Spinal cord (tissue), 10 donors: ENCODE measurements around the gene CNTN5. TPM values are rescaled to one million over a fixed set of nuclear protein-coding genes. Genes with fewer than 3 reads are reported as not detected.
"Not testable (repeated sequence)": the region's sequence is repeated elsewhere in the genome, so short reads cannot be mapped to it uniquely, and the experiment has no call there.

Experiments
- DNase-seq, 6 donors: peaks; one replicate each; pipeline versions ENCODE4 v3.0.0 to v3.0.0-alpha.2; 2013 to 2015; ENCODE audit warnings: low spot score in 6 of 6, low read depth in 4 of 6
- H3K27ac ChIP-seq: one replicate; pipeline ENCODE4 v1.5.1; 2013; ENCODE audit warnings: low read depth, low read length, control low read depth
- H3K27me3 ChIP-seq: one replicate; pipeline ENCODE4 v1.6.1; 2013; ENCODE audit warnings: low read length; ENCODE audit not compliant: control insufficient read depth, insufficient read depth
- H3K36me3 ChIP-seq: one replicate; pipeline ENCODE4 v1.6.1; 2013; ENCODE audit warnings: low read length; ENCODE audit not compliant: control insufficient read depth, insufficient read depth
- H3K4me1 ChIP-seq: one replicate; pipeline ENCODE4 v1.6.1; 2013; ENCODE audit warnings: low read length; ENCODE audit not compliant: control insufficient read depth, insufficient read depth
- H3K4me3 ChIP-seq: one replicate; pipeline ENCODE4 v1.5.1; 2013; ENCODE audit warnings: low read depth, low read length, control low read depth
- H3K9me3 ChIP-seq: one replicate; pipeline ENCODE4 v1.6.1; 2013; ENCODE audit warnings: low read length; ENCODE audit not compliant: control insufficient read depth, insufficient read depth
- WGBS: methylation state at CpG from one replicate; pipeline ENCODE4 v1.1.5; 2013; ENCODE audit warnings: missing lambda C conversion rate; ENCODE audit not compliant: insufficient coverage; 5-methylcytosine and 5-hydroxymethylcytosine counted together
- polyA plus RNA-seq, 2 donors: library from polyadenylated mRNA; unstranded; fragments of 120-200 nt; gene quantifications; one replicate each; pipeline ENCODE4 v1.2.1, GENCODE V29; 2013; ENCODE audit not compliant: insufficient read length in 2 of 2
- total RNA-seq, 2 donors: library from RNA; depleted of rRNA in 1 of 2; stranded (reverse); fragments of 120-200 nt in 1 of 2; fragments of >200 nt in 1 of 2; gene quantifications; one replicate each; pipeline versions ENCODE4 v1.2.3 to v1.2.4, GENCODE V29; 2013 to 2014
- donor health status: healthy.

CNTN5 gene
- total and polyA plus RNA-seq, 4 donors, result 8.4 to 24.8 (median 12.0) TPM

DNA sequence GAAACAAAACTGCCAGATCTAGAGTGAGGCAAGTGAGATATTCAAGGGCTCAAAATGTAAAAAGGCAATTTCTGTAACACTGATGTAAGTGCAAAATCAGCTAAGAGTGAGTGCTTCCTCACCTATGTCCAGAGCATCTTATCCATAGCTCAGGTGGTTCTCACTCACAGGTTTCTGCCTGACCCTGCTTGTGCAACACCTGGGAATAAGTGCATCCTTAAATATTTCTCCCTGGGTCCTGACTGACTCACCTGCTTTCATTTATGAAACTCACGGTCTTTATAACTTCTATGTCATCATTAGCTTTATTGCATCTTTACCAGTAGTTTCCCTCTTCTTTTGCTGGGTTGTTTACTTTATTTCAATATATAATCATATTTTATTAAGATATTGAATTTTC, 260.6 kb downstream of the CNTN5 start:
- Histone ChIP-seq H3K4me3 (no peak overlapping the region), H3K27me3 (no peaks in the 10 kb centered on the region), H3K4me1 (no peaks in the 10 kb centered on the region), H3K27ac (no peak overlapping the region), H3K9me3 (no peaks in the 10 kb centered on the region), H3K36me3 (no peaks in the 10 kb centered on the region)
- no CpG with 5 or more reads among the region's 1 CpG for WGBS
- DNase-seq, result no peak

DNA sequence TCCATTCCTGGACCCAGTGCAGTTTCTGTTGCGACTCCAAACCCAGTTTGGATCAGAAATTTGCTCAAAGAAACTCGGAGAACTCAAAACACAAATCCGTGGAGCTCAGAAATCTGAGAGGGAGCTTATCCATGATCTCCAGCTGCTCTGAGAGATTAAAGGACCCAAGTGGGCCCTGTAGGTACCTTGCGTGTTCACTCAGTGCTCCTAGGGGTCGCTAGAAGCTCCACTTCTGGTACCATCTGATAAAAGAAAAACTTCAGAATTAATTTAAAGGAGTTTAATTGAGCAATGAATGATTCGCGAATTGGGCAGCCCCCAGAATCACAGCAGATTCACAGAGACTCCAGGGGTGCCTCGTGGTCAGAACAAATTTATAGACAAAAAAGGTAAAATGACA, 277.2 kb downstream of the CNTN5 start:
- not testable (repeated sequence) for H3K36me3 ChIP-seq, H3K4me3 ChIP-seq, DNase-seq, H3K27me3 ChIP-seq, H3K4me1 ChIP-seq, H3K27ac ChIP-seq
- 75% methylated on average over 4 of the region's 8 CpGs for WGBS
- peaks cover 15% of the 10 kb centered on the region for H3K9me3 ChIP-seq

- Histone ChIP-seq H3K27me3 (no peaks in the 10 kb centered on the region), H3K36me3 (no peaks in the 10 kb centered on the region), H3K9me3 (no peaks in the 10 kb centered on the region), H3K27ac (no peak overlapping the region), H3K4me3 (no peak overlapping the region), H3K4me1 (no peaks in the 10 kb centered on the region)
- 100% methylated on average over 1 of the region's 3 CpGs for WGBS
- DNase-seq, result no peak
These were observed 286.9 kb downstream of the CNTN5 start for GRCh38 chr11:99307510-99308088.

- Histone ChIP-seq H3K27ac (no peak overlapping the region), H3K36me3 (no peaks in the 10 kb centered on the region), H3K27me3 (no peaks in the 10 kb centered on the region), H3K4me3 (no peak overlapping the region), H3K9me3 (no peaks in the 10 kb centered on the region), H3K4me1 (peaks cover 3% of the 10 kb centered on the region)
- WGBS, result no CpG with 5 or more reads among the region's 1 CpG
- DNase-seq, result no peak
These were observed 291.1 kb downstream of the CNTN5 start for GRCh38 chr11:99311870-99312269.

DNA sequence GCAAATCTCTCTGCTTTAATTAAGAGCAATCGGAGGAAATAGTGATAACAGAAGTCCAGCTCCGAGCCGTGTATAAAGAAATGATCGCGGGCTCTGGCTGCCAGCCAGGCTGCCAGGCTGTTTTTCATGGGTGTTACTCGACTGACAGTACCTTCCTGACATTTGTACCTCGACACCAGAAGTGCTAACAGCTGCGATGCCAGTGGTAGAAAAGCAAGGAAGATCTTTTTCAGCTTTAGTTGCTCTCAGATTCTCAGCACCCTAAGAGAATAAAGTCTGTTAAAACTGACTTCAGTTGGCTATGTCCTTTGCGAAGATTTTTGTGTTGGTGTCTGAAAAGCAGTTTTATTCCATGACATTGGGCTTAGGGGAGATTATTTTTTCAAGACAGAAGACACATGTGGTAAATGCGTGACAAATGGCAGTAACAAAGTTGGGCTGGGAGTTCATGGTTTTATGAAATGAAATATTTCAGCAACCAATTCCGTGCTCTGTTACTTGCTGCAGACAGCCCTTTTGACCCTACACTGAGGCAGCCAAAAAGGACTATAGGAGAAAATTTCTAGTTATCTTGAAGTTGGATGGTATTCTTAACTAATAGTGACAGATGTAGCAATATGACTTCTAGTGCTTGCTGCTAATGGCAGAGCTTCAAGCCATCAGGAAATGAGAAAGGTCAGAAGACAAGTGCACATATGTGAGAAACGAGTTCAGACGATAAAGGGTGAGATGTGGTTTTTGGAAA, 296.2 kb downstream of the CNTN5 start:
- peaks cover 3% of the 10 kb centered on the region for H3K4me1 ChIP-seq
- DNase-seq, result peak in 3 of 6 donors; percentile 11 to 67 (median 61)
- H3K4me3 ChIP-seq, result peak overlapping the region; percentile 12
- H3K27me3 ChIP-seq, result no peaks in the 10 kb centered on the region
- 47% methylated on average over 9 of the region's 13 CpGs for WGBS
- H3K27ac ChIP-seq, result no peak overlapping the region
- no peaks in the 10 kb centered on the region for H3K36me3 ChIP-seq
- H3K9me3 ChIP-seq, result no peaks in the 10 kb centered on the region

DNA sequence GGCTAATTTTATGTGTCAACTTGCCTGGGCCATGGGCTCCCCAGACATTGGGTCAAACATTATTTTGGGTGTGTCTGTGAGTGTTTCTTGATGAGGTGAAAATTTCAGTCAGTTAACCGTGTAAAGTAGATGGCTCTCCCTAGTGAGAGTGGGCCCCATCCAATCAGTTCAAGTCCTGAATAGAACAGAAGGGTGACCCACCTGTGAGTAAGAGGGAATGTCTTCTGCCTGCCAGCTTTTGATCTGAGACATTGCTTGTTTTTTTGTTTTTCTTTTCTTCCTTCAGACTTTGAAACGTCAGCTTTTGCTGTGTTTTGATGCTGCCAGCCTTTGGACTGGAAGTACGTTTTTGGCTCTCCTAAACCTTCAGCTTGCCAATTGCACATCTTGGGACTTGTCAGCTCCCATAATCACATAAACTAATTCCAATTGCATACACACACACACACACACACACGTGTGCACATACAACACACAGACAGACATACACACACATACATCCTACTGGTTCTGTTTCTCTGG, 300.1 kb downstream of the CNTN5 start:
- H3K27me3 ChIP-seq, result no peaks in the 10 kb centered on the region
- DNase-seq, result peak in 2 of 6 donors; percentile 49 to 94
- no peak overlapping the region for H3K4me3 ChIP-seq
- WGBS, result 79% methylated on average over 3 of the region's 4 CpGs
- no peaks in the 10 kb centered on the region for H3K36me3 ChIP-seq
- H3K4me1 ChIP-seq, result peaks cover 3% of the 10 kb centered on the region
- H3K9me3 ChIP-seq, result no peaks in the 10 kb centered on the region
- no peak overlapping the region for H3K27ac ChIP-seq

- Histone ChIP-seq H3K4me3 (no peak overlapping the region), H3K27ac (no peak overlapping the region), H3K27me3 (no peaks in the 10 kb centered on the region), H3K4me1 (no peaks in the 10 kb centered on the region), H3K9me3 (no peaks in the 10 kb centered on the region), H3K36me3 (no peaks in the 10 kb centered on the region)
- no peak for DNase-seq
- WGBS, result no CpG with 5 or more reads among the region's 8 CpGs
These were observed 305.1 kb downstream of the CNTN5 start for GRCh38 chr11:99325847-99326246.

- H3K27me3 ChIP-seq, result no peaks in the 10 kb centered on the region
- H3K27ac ChIP-seq, result no peak overlapping the region
- no peaks in the 10 kb centered on the region for H3K36me3 ChIP-seq
- H3K4me3 ChIP-seq, result no peak overlapping the region
- H3K9me3 ChIP-seq, result no peaks in the 10 kb centered on the region
- peak in 1 of 6 donors; percentile 37 for DNase-seq
- no CpG with 5 or more reads among the region's 1 CpG for WGBS
- H3K4me1 ChIP-seq, result no peaks in the 10 kb centered on the region
These were observed 306.3 kb downstream of the CNTN5 start for GRCh38 chr11:99327066-99327465.

GRCh38 chr11:99327527-99327926, 306.8 kb downstream of the CNTN5 start:
- Histone ChIP-seq H3K4me1 (no peaks in the 10 kb centered on the region), H3K27ac (no peak overlapping the region), H3K27me3 (no peaks in the 10 kb centered on the region), H3K36me3 (no peaks in the 10 kb centered on the region), H3K4me3 (no peak overlapping the region), H3K9me3 (no peaks in the 10 kb centered on the region)
- no CpG with 5 or more reads among the region's 3 CpGs for WGBS
- peak in 1 of 6 donors; percentile 50 for DNase-seq

DNA sequence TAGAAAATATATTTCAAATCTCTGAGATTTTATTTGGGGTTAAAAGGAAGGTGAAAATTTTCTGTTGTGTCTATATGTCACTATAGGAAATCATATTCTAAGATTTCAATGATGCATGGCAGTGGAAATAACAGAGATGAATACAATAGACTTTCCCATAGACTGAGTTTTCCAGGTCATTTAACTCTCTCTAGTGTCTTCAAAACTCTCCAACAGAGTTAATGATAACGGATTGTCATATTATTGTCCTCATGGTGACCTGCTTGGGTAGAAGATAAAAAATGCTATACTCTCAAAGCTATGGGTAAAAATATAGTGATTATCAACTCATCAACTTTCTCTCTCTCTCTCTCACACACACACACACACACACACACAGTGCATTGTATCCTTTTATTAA, 312.9 kb downstream of the CNTN5 start:
- Histone ChIP-seq H3K27me3 (no peaks in the 10 kb centered on the region), H3K9me3 (no peaks in the 10 kb centered on the region), H3K27ac (no peak overlapping the region), H3K4me3 (no peak overlapping the region), H3K36me3 (no peaks in the 10 kb centered on the region), H3K4me1 (no peaks in the 10 kb centered on the region)
- no CpG with 5 or more reads among the region's 1 CpG for WGBS
- peak in 1 of 6 donors; percentile 51 for DNase-seq
